Measurements from ENCODE around the gene RHPN2.
"Not testable (repeated sequence)": the region's sequence is repeated elsewhere in the genome, so short reads cannot be mapped to it uniquely, and the experiment has no call there.

The RHPN2 gene

GRCh38 chr19:32998722-32999121 lies 66.0 kb downstream of the RHPN2 start (continued):
- TF ChIP-seq TSHZ2 (CRISPR knock-in tag; IDR thresholded peaks at IDR 0.05) (no peak), ZFP30 (CRISPR knock-in tag; IDR thresholded peaks at IDR 0.05) (no peak), ZNF565 (CRISPR knock-in tag; conservative IDR thresholded peaks at IDR 0.05; ENCODE audit: low read depth) (no peak), RARB (CRISPR knock-in tag; IDR thresholded peaks at IDR 0.05) (no peak), CREB5 (CRISPR knock-in tag; IDR thresholded peaks at IDR 0.05; ENCODE audit: low read depth) (no peak), SNAI2 (CRISPR knock-in tag; IDR thresholded peaks at IDR 0.05) (no peak), BACH2 (CRISPR knock-in tag; IDR thresholded peaks at IDR 0.05; ENCODE audit: borderline replicate concordance) (no peak), CSDC2 (CRISPR knock-in tag; IDR thresholded peaks at IDR 0.05) (no peak), ISL1 (CRISPR knock-in tag; IDR thresholded peaks at IDR 0.05) (no peak), ZNF70 (CRISPR knock-in tag; IDR thresholded peaks at IDR 0.05) (no peak)

GRCh38 chr19:32997716-32998355 lies 66.9 kb downstream of the RHPN2 start:
- no peak for TF ChIP-seq CSRNP3 (CRISPR knock-in tag; IDR thresholded peaks at IDR 0.05)
- TF ChIP-seq TOX (CRISPR knock-in tag; IDR thresholded peaks at IDR 0.05; ENCODE audit: borderline replicate concordance): no peak
- no peak for TF ChIP-seq OSR1 (CRISPR knock-in tag; IDR thresholded peaks at IDR 0.05)
- no peak for TF ChIP-seq ISL1 (CRISPR knock-in tag; IDR thresholded peaks at IDR 0.05)
- no peak for TF ChIP-seq ZNF565 (CRISPR knock-in tag; conservative IDR thresholded peaks at IDR 0.05; ENCODE audit: low read depth)
- no peak for TF ChIP-seq POU6F1 (CRISPR knock-in tag; IDR thresholded peaks at IDR 0.05; ENCODE audit: borderline replicate concordance, low read depth)
- no peak for TF ChIP-seq ZFP30 (CRISPR knock-in tag; IDR thresholded peaks at IDR 0.05)
- no peak for TF ChIP-seq PPARA (CRISPR knock-in tag; IDR thresholded peaks at IDR 0.05; ENCODE audit: borderline replicate concordance)
- TF ChIP-seq ZFP3 (CRISPR knock-in tag; IDR thresholded peaks at IDR 0.05): no peak
- ATAC-seq: no peak

GRCh38 chr19:32997061-32997464 lies 67.6 kb downstream of the RHPN2 start:
- ATAC-seq: not testable (repeated sequence)

GRCh38 chr19:32995966-32996365 lies 68.7 kb downstream of the RHPN2 start:
- not testable (repeated sequence) for ATAC-seq

GRCh38 chr19:32988724-32989123 lies 76.0 kb downstream of the RHPN2 start:
- no peak for ATAC-seq
- TF ChIP-seq ZFP30 (CRISPR knock-in tag; IDR thresholded peaks at IDR 0.05): no peak
- no peak for TF ChIP-seq ARNTL (CRISPR knock-in tag; IDR thresholded peaks at IDR 0.05; ENCODE audit: borderline replicate concordance, low read depth)
- TF ChIP-seq BACH2 (CRISPR knock-in tag; IDR thresholded peaks at IDR 0.05; ENCODE audit: borderline replicate concordance): no peak

- ATAC-seq: not testable (repeated sequence)
These were observed 76.4 kb downstream of the RHPN2 start for GRCh38 chr19:32988254-32988653.

GRCh38 chr19:32982488-32982887 lies 82.2 kb downstream of the RHPN2 start:
- ATAC-seq: not testable (repeated sequence)

GRCh38 chr19:32979807-32980206 lies 84.9 kb downstream of the RHPN2 start:
- not testable (repeated sequence) for ATAC-seq

GRCh38 chr19:32977813-32978212 lies 86.9 kb downstream of the RHPN2 start:
- not testable (repeated sequence) for ATAC-seq

All from SK-N-SH treated with all-trans-retinoic acid at 6 μM for 48 hours (cell line).